HCT116 (cell line): ENCODE measurements around the gene RASL10A. TPM values are rescaled to one million over a fixed set of nuclear protein-coding genes. Genes with fewer than 3 reads are reported as not detected.

Source experiments
- SP1 ChIP-seq: IDR thresholded peaks from 2 replicates; pipeline ENCODE4 v1.6.1; 2012; ENCODE audit warnings: low read depth
- microRNA-seq: library from miRNA; unstranded; fragments of <30 nt; microRNA quantifications from one replicate; pipeline ENCODE4, GENCODE V29; 2016; ENCODE audit warnings: borderline number of aligned reads
- total RNA-seq: library from RNA; stranded (reverse); gene quantifications from one replicate; pipeline ENCODE4 v1.2.1, GENCODE V29; 2021; ENCODE audit not compliant: unreplicated experiment

The RASL10A gene
- total RNA-seq, 1 experiment from 2014 or later = 0.96 TPM

- TF ChIP-seq SP1 = no peak
Observed at GRCh38 chr22:29263791-29264276, 51.7 kb downstream of the RASL10A start (continued).

Small RNA genes lying within 50 kb of the gene (microRNA-seq; reads per million reads assigned to microRNA genes)
- gene MIR3653 = 4.0 reads per million, percentile 4 among the genes with 10 or more reads in this experiment

Other genes starting within 250 kb of the RASL10A start
- gene KREMEN1, start 242.7 kb downstream of the RASL10A start, total RNA-seq = 31.9 TPM
- 9.6 TPM for gene EMID1, start 109.8 kb downstream of the RASL10A start, total RNA-seq
- gene RHBDD3, start 47.7 kb downstream of the RASL10A start, total RNA-seq = 30.2 TPM
- 335 TPM for gene EWSR1, start 47.4 kb downstream of the RASL10A start, total RNA-seq
- gene GAS2L1, start 9.0 kb downstream of the RASL10A start, total RNA-seq = 29.4 TPM
- gene AP1B1, start 72.9 kb upstream of the RASL10A start, total RNA-seq = 60.4 TPM
- gene RFPL1, start 122.9 kb upstream of the RASL10A start, total RNA-seq = not detected
- not detected for gene NEFH, start 164.5 kb upstream of the RASL10A start, total RNA-seq
- 80.6 TPM for gene THOC5, start 238.1 kb upstream of the RASL10A start, total RNA-seq